Transverse colon (tissue), 4 donors: ENCODE measurements around the gene TBX21.

Experiments
- CTCF ChIP-seq, 5 experiments: fragments of 200-600 bp in 3 of 5; fragments of 450-650 bp in 2 of 5; sonication (generic) in 3 of 5; IDR thresholded peaks; 1 replicate in 2 of 5; 2 replicates in 3 of 5; pipeline ENCODE4 v1.5.1; 2016 to 2017; ENCODE audit warnings: antibody characterized with exemption in 5 of 5, inconsistent platforms in 3 of 5, mild to moderate bottlenecking in 2 of 5, moderate library complexity in 1 of 5
- EP300 ChIP-seq: sonication (generic); formaldehyde crosslinking; IDR thresholded peaks from one replicate; pipeline ENCODE4 v1.6.1; 2017; ENCODE audit warnings: antibody characterized with exemption, low read depth
- POLR2A ChIP-seq: fragments of 450-650 bp; IDR thresholded peaks from one replicate; pipeline ENCODE4 v1.6.1; 2016; ENCODE audit warnings: antibody characterized with exemption, mild to moderate bottlenecking, moderate library complexity
- POLR2AphosphoS5 ChIP-seq, 3 donors: sonication (generic); formaldehyde crosslinking; IDR thresholded peaks; one replicate each; pipeline ENCODE4 v1.6.1; 2016; ENCODE audit warnings: antibody characterized with exemption in 3 of 3

DNA sequence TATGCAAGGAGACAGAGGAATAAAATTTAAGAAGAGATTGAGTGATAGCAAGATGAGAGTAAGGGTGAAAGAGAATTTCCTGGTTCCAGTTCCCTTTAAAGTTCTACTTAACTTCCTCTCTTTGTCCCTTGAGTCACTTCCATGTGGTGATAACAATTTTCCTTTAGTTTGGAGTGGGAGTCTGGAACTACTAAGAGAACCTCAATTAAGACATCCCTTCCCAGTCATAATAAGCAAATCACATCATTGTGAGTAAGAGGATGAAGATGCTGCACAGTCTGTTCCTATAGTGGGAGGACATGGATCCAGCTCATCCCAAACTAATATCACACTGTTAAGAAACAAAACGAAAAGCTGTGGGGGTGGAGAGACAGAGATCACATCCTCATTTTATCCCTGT is 24.4 kb downstream of the TBX21 start:
- TF ChIP-seq POLR2A: no peak
- TF ChIP-seq POLR2AphosphoS5 (IDR thresholded peaks at IDR 0.05): no peak
- no peak for TF ChIP-seq CTCF (IDR thresholded peaks at IDR 0.05)
- no peak for TF ChIP-seq EP300
